Measurements from ENCODE around the gene SPPL3. TPM values are rescaled to one million over a fixed set of nuclear protein-coding genes. Genes with fewer than 3 reads are reported as not detected.

SPPL3 gene
- total and polyA plus RNA-seq, 2 experiments from 2014 or later, result 20.0 to 67.3 TPM

DNA sequence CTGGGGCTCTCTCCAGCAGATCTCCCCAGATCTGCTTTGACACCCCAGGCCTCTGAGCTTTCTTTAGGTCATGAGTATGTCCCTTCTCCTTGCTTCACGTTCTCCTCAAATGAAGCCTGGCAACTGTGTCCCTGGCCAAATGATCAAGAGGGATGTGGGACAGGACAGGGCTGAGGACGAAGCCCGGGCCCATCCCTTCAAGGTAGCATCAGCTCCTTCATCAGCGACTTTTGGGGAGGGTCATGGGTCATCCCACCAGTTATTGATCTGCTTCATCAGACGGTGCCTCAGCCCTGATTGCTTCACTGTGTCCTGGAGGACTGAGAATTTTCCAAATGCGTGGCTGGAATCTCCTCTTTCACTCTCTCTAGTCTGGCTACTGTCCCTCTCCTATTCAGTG, 146.2 kb downstream of the SPPL3 start:
- Histone ChIP-seq H3K4me2 (no peak overlapping the region), H3K4me1 (ENCODE audit: insufficient read depth) (peaks cover 11% of the 10 kb centered on the region), H3K79me2 (no peaks in the 10 kb centered on the region), H3K36me3 (replicated peaks; ENCODE audit: insufficient read depth, low read depth) (no peaks in the 10 kb centered on the region), H4K20me1 (ENCODE audit: insufficient read depth, poor library complexity, severe bottlenecking) (no peaks in the 10 kb centered on the region), H3K27me3 (no peaks in the 10 kb centered on the region), H3K4me3 (no peak overlapping the region), H3K27ac (no peak overlapping the region), H3K9me2 (replicated peaks; ENCODE audit: insufficient read depth) (no peaks in the 10 kb centered on the region), H2AFZ (no peak overlapping the region), H3K9me3 (ENCODE audit: low read depth) (peaks cover 10% of the 10 kb centered on the region)
- DNase-seq (ENCODE audit: low spot score), result no peak
- WGBS (ENCODE audit: low lambda C conversion rate, missing lambda C conversion rate), result 92% methylated on average over 6 of the region's 6 CpGs
- TF ChIP-seq EZH2phosphoT487 (IDR thresholded peaks at IDR 0.05; ENCODE audit: low read depth, severe bottlenecking, unreplicated experiment) (no peak), EZH2 (IDR thresholded peaks at IDR 0.05; ENCODE audit: borderline replicate concordance) (no peak)
- TF ChIP-seq, protein P1, sequence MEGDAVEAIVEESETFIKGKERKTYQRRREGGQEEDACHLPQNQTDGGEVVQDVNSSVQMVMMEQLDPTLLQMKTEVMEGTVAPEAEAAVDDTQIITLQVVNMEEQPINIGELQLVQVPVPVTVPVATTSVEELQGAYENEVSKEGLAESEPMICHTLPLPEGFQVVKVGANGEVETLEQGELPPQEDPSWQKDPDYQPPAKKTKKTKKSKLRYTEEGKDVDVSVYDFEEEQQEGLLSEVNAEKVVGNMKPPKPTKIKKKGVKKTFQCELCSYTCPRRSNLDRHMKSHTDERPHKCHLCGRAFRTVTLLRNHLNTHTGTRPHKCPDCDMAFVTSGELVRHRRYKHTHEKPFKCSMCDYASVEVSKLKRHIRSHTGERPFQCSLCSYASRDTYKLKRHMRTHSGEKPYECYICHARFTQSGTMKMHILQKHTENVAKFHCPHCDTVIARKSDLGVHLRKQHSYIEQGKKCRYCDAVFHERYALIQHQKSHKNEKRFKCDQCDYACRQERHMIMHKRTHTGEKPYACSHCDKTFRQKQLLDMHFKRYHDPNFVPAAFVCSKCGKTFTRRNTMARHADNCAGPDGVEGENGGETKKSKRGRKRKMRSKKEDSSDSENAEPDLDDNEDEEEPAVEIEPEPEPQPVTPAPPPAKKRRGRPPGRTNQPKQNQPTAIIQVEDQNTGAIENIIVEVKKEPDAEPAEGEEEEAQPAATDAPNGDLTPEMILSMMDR (IDR thresholded peaks at IDR 0.05; ENCODE audit: poor library complexity), result no peak

- TF ChIP-seq EZH2 (IDR thresholded peaks at IDR 0.05; ENCODE audit: borderline replicate concordance) (no peak), EZH2phosphoT487 (IDR thresholded peaks at IDR 0.05; ENCODE audit: low read depth, severe bottlenecking, unreplicated experiment) (no peak)
- TF ChIP-seq, protein P1 (IDR thresholded peaks at IDR 0.05; ENCODE audit: poor library complexity), result no peak
- H3K27ac ChIP-seq, result no peak overlapping the region
- 74% methylated on average over 4 of the region's 4 CpGs for WGBS (ENCODE audit: low lambda C conversion rate, missing lambda C conversion rate)
- H3K79me2 ChIP-seq, result no peaks in the 10 kb centered on the region
- H3K9me3 ChIP-seq (ENCODE audit: low read depth), result peaks cover 10% of the 10 kb centered on the region
- no peak for DNase-seq (ENCODE audit: low spot score)
- H3K36me3 ChIP-seq (replicated peaks; ENCODE audit: insufficient read depth, low read depth), result no peaks in the 10 kb centered on the region
- H3K9me2 ChIP-seq (replicated peaks; ENCODE audit: insufficient read depth), result no peaks in the 10 kb centered on the region
- no peak overlapping the region for H2AFZ ChIP-seq
- no peak overlapping the region for H3K4me2 ChIP-seq
- H3K4me3 ChIP-seq, result no peak overlapping the region
- H4K20me1 ChIP-seq (ENCODE audit: insufficient read depth, poor library complexity, severe bottlenecking), result no peaks in the 10 kb centered on the region
- peaks cover 10% of the 10 kb centered on the region for H3K4me1 ChIP-seq (ENCODE audit: insufficient read depth)
- H3K27me3 ChIP-seq, result no peaks in the 10 kb centered on the region
Measured at GRCh38 chr12:120757226-120757742, 146.9 kb downstream of the SPPL3 start.

DNA sequence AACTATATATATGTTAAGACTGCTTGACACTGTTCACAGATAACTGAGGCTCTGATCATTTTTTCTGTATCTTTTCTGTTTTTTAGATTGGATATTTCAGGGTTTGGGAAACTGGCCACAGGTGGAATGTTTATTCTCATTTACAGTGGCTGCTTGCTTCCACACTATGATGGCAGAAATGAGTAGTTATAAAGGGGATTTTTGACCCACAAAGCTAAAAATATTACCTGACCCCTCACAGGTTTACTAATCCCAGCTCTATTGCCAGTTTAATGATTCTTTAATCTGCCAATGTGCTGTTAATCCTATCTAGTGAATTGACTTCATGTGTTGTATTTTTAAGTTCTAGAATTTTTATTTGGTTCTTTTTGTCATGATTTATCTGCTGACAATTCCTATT, 148.9 kb downstream of the SPPL3 start:
- no peaks in the 10 kb centered on the region for H3K79me2 ChIP-seq
- H3K9me3 ChIP-seq (ENCODE audit: low read depth), result peaks cover 10% of the 10 kb centered on the region
- no peak for DNase-seq (ENCODE audit: low spot score)
- no peaks in the 10 kb centered on the region for H3K9me2 ChIP-seq (replicated peaks; ENCODE audit: insufficient read depth)
- no peaks in the 10 kb centered on the region for H3K27me3 ChIP-seq
- H3K4me3 ChIP-seq, result no peak overlapping the region
- H3K36me3 ChIP-seq (replicated peaks; ENCODE audit: insufficient read depth, low read depth), result no peaks in the 10 kb centered on the region
- H4K20me1 ChIP-seq (ENCODE audit: insufficient read depth, poor library complexity, severe bottlenecking), result no peaks in the 10 kb centered on the region
- H2AFZ ChIP-seq, result no peak overlapping the region
- TF ChIP-seq, protein P1 (IDR thresholded peaks at IDR 0.05; ENCODE audit: poor library complexity), result no peak
- TF ChIP-seq EZH2phosphoT487 (IDR thresholded peaks at IDR 0.05; ENCODE audit: low read depth, severe bottlenecking, unreplicated experiment) (no peak), EZH2 (IDR thresholded peaks at IDR 0.05; ENCODE audit: borderline replicate concordance) (no peak)
- H3K4me1 ChIP-seq (ENCODE audit: insufficient read depth), result peaks cover 3% of the 10 kb centered on the region
- H3K4me2 ChIP-seq, result no peak overlapping the region
- no peak overlapping the region for H3K27ac ChIP-seq

DNA sequence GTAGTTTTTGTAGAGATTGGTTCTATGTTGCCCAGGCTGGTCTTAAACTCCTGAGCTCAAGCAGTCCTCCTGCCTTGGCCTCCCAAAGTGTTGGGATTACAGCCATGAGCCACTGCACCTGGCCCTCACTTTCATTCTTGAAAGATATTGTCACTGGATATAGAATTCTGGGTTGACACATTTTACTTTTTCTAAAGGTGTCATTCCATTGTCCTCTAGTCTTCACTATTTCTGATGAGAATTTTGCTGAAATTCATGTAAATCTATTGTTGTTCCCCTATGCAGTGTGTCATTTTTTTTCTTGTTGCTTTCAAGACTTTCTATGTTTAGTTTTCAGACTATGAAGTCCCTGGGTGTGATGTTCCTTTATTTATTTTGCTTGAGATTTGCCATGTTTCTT, 149.4 kb downstream of the SPPL3 start:
- no peaks in the 10 kb centered on the region for H3K36me3 ChIP-seq (replicated peaks; ENCODE audit: insufficient read depth, low read depth)
- H3K4me2 ChIP-seq, result no peak overlapping the region
- H3K79me2 ChIP-seq, result no peaks in the 10 kb centered on the region
- DNase-seq (ENCODE audit: low spot score), result no peak
- no peaks in the 10 kb centered on the region for H3K9me2 ChIP-seq (replicated peaks; ENCODE audit: insufficient read depth)
- no peak overlapping the region for H2AFZ ChIP-seq
- H4K20me1 ChIP-seq (ENCODE audit: insufficient read depth, poor library complexity, severe bottlenecking), result no peaks in the 10 kb centered on the region
- peaks cover 3% of the 10 kb centered on the region for H3K4me1 ChIP-seq (ENCODE audit: insufficient read depth)
- TF ChIP-seq EZH2 (IDR thresholded peaks at IDR 0.05; ENCODE audit: borderline replicate concordance), result no peak
- TF ChIP-seq EZH2phosphoT487 (IDR thresholded peaks at IDR 0.05; ENCODE audit: low read depth, severe bottlenecking, unreplicated experiment), result no peak
- TF ChIP-seq, protein P1 (IDR thresholded peaks at IDR 0.05; ENCODE audit: poor library complexity), result no peak
- H3K9me3 ChIP-seq (ENCODE audit: low read depth), result peaks cover 10% of the 10 kb centered on the region
- no peak overlapping the region for H3K27ac ChIP-seq
- H3K4me3 ChIP-seq, result no peak overlapping the region
- H3K27me3 ChIP-seq, result no peaks in the 10 kb centered on the region

All from hepatocyte (in vitro differentiated cells).